Esophagus (tissue), 2 donors: ENCODE data around the gene LHX4. TPM values are rescaled to one million over a fixed set of nuclear protein-coding genes. Genes with fewer than 3 reads are reported as not detected.

Experiments
- H3K27ac ChIP-seq, 2 donors: one replicate each; pipeline ENCODE4 v1.5.1; 2013; ENCODE audit warnings: low read depth in 2 of 2, mild to moderate bottlenecking in 2 of 2, inconsistent platforms in 1 of 2, low read length in 1 of 2, moderate library complexity in 1 of 2
- H3K27me3 ChIP-seq, 2 donors: one replicate each; pipeline ENCODE4 v1.6.1; 2013; ENCODE audit warnings: low read length in 2 of 2, control low read depth in 1 of 2, mild to moderate bottlenecking in 1 of 2; ENCODE audit not compliant: insufficient read depth in 2 of 2, control insufficient read depth in 1 of 2
- H3K36me3 ChIP-seq, 2 donors: one replicate each; pipeline ENCODE4 v1.6.1; 2013; ENCODE audit warnings: low read length in 1 of 2; ENCODE audit not compliant: control insufficient read depth in 2 of 2, insufficient read depth in 2 of 2
- H3K4me1 ChIP-seq, 2 donors: one replicate each; pipeline ENCODE4 v1.6.1; 2013; ENCODE audit warnings: low read length in 1 of 2; ENCODE audit not compliant: control insufficient read depth in 2 of 2, insufficient read depth in 2 of 2
- H3K4me3 ChIP-seq, 2 donors: one replicate each; pipeline ENCODE4 v1.5.1; 2013; ENCODE audit warnings: low read length in 2 of 2, mild to moderate bottlenecking in 2 of 2, low read depth in 1 of 2, moderate library complexity in 1 of 2
- H3K9me3 ChIP-seq, 2 donors: one replicate each; pipeline ENCODE4 v1.6.1; 2013; ENCODE audit warnings: mild to moderate bottlenecking in 2 of 2, low read depth in 1 of 2, low read length in 1 of 2, moderate library complexity in 1 of 2; ENCODE audit not compliant: control insufficient read depth in 2 of 2, insufficient read depth in 1 of 2
- WGBS, 2 donors: extraction: QIAGEN DNeasy Blood & Tissue Kit; methylation state at CpG; one replicate each; pipeline ENCODE4 v1.1.7; 2013; 5-methylcytosine and 5-hydroxymethylcytosine counted together
- polyA plus RNA-seq, 2 donors: library from polyadenylated mRNA; stranded (reverse); fragments of 200-250 nt; gene quantifications; one replicate each; pipeline ENCODE4 v1.2.3, GENCODE V29; 2013
- donor health status: healthy with polysubstance abuse.
- donor health status: Bipolar disorder and iron deficiency.

LHX4 gene
- polyA plus RNA-seq, 2 donors = 0.13 to 0.28 TPM

- H3K36me3 ChIP-seq = no peaks in the 10 kb centered on the region
These were observed 52.5 kb downstream of the LHX4 start for GRCh38 chr1:180282401-180283044.

GRCh38 chr1:180283098-180283497 lies 53.0 kb downstream of the LHX4 start:
- H3K27me3 ChIP-seq = no peaks in the 10 kb centered on the region
- no peaks in the 10 kb centered on the region for H3K36me3 ChIP-seq
- 89 to 94% methylated on average over 4 of the region's 4 CpGs for WGBS, 2 donors
- H3K4me1 ChIP-seq = no peaks in the 10 kb centered on the region
- no peaks in the 10 kb centered on the region for H3K9me3 ChIP-seq
- no peak overlapping the region for H3K4me3 ChIP-seq
- H3K27ac ChIP-seq = no peak overlapping the region

More at GRCh38 chr1:180282401-180283044, 52.5 kb downstream of the LHX4 start:
- Histone ChIP-seq H3K4me1 (no peaks in the 10 kb centered on the region), H3K27ac (no peak overlapping the region), H3K4me3 (no peak overlapping the region), H3K9me3 (no peaks in the 10 kb centered on the region), H3K27me3 (no peaks in the 10 kb centered on the region)
- 76 to 80% methylated on average over 5 of the region's 5 CpGs for WGBS, 2 donors

GRCh38 chr1:180286417-180286816 lies 56.4 kb downstream of the LHX4 start:
- no peak overlapping the region for H3K27ac ChIP-seq
- H3K4me1 ChIP-seq = no peaks in the 10 kb centered on the region
- H3K27me3 ChIP-seq = no peaks in the 10 kb centered on the region
- H3K36me3 ChIP-seq = no peaks in the 10 kb centered on the region
- no peak overlapping the region for H3K4me3 ChIP-seq
- H3K9me3 ChIP-seq = no peaks in the 10 kb centered on the region

GRCh38 chr1:180287988-180288705 lies 58.1 kb downstream of the LHX4 start:
- WGBS, 2 donors = 75 to 80% methylated on average over 3 of the region's 3 CpGs
- Histone ChIP-seq H3K27me3 (no peaks in the 10 kb centered on the region), H3K4me1 (no peaks in the 10 kb centered on the region), H3K36me3 (no peaks in the 10 kb centered on the region), H3K9me3 (no peaks in the 10 kb centered on the region), H3K27ac (no peak overlapping the region), H3K4me3 (no peak overlapping the region)

GRCh38 chr1:180288940-180289339 lies 58.9 kb downstream of the LHX4 start:
- WGBS, 2 donors = 83 to 92% methylated on average over 1 of the region's 1 CpG
- Histone ChIP-seq H3K4me1 (no peaks in the 10 kb centered on the region), H3K27ac (no peak overlapping the region), H3K36me3 (no peaks in the 10 kb centered on the region), H3K4me3 (no peak overlapping the region), H3K9me3 (no peaks in the 10 kb centered on the region), H3K27me3 (no peaks in the 10 kb centered on the region)

GRCh38 chr1:180290265-180291001 lies 60.4 kb downstream of the LHX4 start:
- 95 to 96% methylated on average over 6 of the region's 6 CpGs for WGBS, 2 donors
- no peak overlapping the region for H3K4me3 ChIP-seq
- H3K27me3 ChIP-seq = no peaks in the 10 kb centered on the region
- no peaks in the 10 kb centered on the region for H3K36me3 ChIP-seq
- no peaks in the 10 kb centered on the region for H3K4me1 ChIP-seq
- no peaks in the 10 kb centered on the region for H3K9me3 ChIP-seq
- no peak overlapping the region for H3K27ac ChIP-seq

GRCh38 chr1:180291004-180291403 lies 60.9 kb downstream of the LHX4 start:
- no peaks in the 10 kb centered on the region for H3K4me1 ChIP-seq
- no peaks in the 10 kb centered on the region for H3K9me3 ChIP-seq
- 56 to 74% methylated on average over 1 of the region's 1 CpG for WGBS, 2 donors
- H3K4me3 ChIP-seq = no peak overlapping the region
- no peaks in the 10 kb centered on the region for H3K36me3 ChIP-seq
- no peaks in the 10 kb centered on the region for H3K27me3 ChIP-seq
- no peak overlapping the region for H3K27ac ChIP-seq

- 96 to 98% methylated on average over 2 of the region's 2 CpGs for WGBS, 2 donors
- H3K4me3 ChIP-seq = no peak overlapping the region
- H3K27me3 ChIP-seq = no peaks in the 10 kb centered on the region
- no peaks in the 10 kb centered on the region for H3K9me3 ChIP-seq
- H3K4me1 ChIP-seq = no peaks in the 10 kb centered on the region
- H3K36me3 ChIP-seq = no peaks in the 10 kb centered on the region
- no peak overlapping the region for H3K27ac ChIP-seq
These were observed 64.6 kb downstream of the LHX4 start for GRCh38 chr1:180294711-180295110.

- 68 to 75% methylated on average over 1 of the region's 1 CpG for WGBS, 2 donors
- Histone ChIP-seq H3K36me3 (no peaks in the 10 kb centered on the region), H3K27me3 (no peaks in the 10 kb centered on the region), H3K4me1 (no peaks in the 10 kb centered on the region), H3K4me3 (no peak overlapping the region), H3K9me3 (no peaks in the 10 kb centered on the region), H3K27ac (no peak overlapping the region)
These were observed 65.9 kb downstream of the LHX4 start for GRCh38 chr1:180295999-180296398.
